Suprapubic skin (tissue), 4 donors: ENCODE results near the gene U2AF2.

Experiments used
- CTCF ChIP-seq, 2 donors: fragments of 200-600 bp in 1 of 2; fragments of 450-650 bp in 1 of 2; sonication (generic) in 1 of 2; IDR thresholded peaks; one replicate each; pipeline ENCODE4 v1.5.1; 2016 to 2019; ENCODE audit warnings: antibody characterized with exemption in 2 of 2, mild to moderate bottlenecking in 1 of 2, moderate library complexity in 1 of 2
- EP300 ChIP-seq: sonication (generic); formaldehyde crosslinking; IDR thresholded peaks from one replicate; pipeline ENCODE4 v1.6.1; 2017; ENCODE audit warnings: antibody characterized with exemption
- POLR2A ChIP-seq, 2 donors: fragments of 450-650 bp; IDR thresholded peaks; one replicate each; pipeline ENCODE4 v1.6.1; 2017; ENCODE audit warnings: antibody characterized with exemption in 2 of 2, mild to moderate bottlenecking in 2 of 2, moderate library complexity in 2 of 2
- POLR2AphosphoS5 ChIP-seq, 3 donors: sonication (generic); formaldehyde crosslinking; IDR thresholded peaks; one replicate each; pipeline ENCODE4 v1.6.1; 2017; ENCODE audit warnings: antibody characterized with exemption in 3 of 3

- TF ChIP-seq EP300 (no peak), CTCF (IDR thresholded peaks at IDR 0.05) (no peak), POLR2AphosphoS5 (IDR thresholded peaks at IDR 0.05) (no peak), POLR2A (IDR thresholded peaks at IDR 0.05) (no peak)
These were observed 41.6 kb downstream of the U2AF2 start for GRCh38 chr19:55696301-55697068.
